ENCODE data around the gene THSD4.

DNA sequence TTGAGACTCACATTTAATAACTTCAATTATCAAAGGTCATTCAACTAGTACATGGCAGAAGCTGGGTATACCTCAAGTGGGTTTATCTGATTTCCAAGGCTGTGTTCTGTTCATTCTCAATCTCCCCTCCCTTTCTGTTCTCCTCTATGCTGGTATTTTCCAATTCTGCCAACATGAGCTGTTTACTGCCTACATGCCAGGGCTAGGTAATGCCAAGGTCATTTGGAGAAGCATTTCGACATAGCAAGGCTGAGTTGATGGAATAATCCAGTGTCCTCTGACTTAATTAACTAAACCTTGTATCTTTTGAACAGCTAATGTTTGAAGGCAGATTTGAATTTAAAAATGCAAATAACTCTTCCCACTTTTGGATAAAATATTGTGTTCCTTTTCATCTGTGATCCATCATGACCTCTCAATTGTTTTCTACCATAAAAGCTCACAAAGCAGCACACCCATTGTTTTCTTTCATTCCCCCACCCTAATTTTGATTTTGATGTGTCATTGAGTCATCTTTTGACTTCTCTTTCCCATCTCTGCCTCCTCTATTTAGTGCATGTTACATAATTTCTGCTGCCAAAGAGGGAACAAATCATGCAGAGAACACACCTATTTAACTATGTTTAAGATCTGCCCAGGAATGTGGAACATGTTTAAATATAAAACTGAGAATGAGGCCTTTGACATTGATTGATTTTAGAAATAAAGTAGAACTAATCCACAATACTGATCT lies 386.2 kb downstream of the THSD4 start:
- TF ChIP-seq, protein P1, sequence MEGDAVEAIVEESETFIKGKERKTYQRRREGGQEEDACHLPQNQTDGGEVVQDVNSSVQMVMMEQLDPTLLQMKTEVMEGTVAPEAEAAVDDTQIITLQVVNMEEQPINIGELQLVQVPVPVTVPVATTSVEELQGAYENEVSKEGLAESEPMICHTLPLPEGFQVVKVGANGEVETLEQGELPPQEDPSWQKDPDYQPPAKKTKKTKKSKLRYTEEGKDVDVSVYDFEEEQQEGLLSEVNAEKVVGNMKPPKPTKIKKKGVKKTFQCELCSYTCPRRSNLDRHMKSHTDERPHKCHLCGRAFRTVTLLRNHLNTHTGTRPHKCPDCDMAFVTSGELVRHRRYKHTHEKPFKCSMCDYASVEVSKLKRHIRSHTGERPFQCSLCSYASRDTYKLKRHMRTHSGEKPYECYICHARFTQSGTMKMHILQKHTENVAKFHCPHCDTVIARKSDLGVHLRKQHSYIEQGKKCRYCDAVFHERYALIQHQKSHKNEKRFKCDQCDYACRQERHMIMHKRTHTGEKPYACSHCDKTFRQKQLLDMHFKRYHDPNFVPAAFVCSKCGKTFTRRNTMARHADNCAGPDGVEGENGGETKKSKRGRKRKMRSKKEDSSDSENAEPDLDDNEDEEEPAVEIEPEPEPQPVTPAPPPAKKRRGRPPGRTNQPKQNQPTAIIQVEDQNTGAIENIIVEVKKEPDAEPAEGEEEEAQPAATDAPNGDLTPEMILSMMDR (IDR thresholded peaks at IDR 0.05; ENCODE audit: low read length) = no peak
- TF ChIP-seq EZH2 (IDR thresholded peaks at IDR 0.05; ENCODE audit: borderline replicate concordance, low read length) = no peak
